ENCODE results near the gene WDR27.
A peak's percentile ranks its signal among the peaks of the same experiment; 100 is the strongest.

The WDR27 gene

DNA sequence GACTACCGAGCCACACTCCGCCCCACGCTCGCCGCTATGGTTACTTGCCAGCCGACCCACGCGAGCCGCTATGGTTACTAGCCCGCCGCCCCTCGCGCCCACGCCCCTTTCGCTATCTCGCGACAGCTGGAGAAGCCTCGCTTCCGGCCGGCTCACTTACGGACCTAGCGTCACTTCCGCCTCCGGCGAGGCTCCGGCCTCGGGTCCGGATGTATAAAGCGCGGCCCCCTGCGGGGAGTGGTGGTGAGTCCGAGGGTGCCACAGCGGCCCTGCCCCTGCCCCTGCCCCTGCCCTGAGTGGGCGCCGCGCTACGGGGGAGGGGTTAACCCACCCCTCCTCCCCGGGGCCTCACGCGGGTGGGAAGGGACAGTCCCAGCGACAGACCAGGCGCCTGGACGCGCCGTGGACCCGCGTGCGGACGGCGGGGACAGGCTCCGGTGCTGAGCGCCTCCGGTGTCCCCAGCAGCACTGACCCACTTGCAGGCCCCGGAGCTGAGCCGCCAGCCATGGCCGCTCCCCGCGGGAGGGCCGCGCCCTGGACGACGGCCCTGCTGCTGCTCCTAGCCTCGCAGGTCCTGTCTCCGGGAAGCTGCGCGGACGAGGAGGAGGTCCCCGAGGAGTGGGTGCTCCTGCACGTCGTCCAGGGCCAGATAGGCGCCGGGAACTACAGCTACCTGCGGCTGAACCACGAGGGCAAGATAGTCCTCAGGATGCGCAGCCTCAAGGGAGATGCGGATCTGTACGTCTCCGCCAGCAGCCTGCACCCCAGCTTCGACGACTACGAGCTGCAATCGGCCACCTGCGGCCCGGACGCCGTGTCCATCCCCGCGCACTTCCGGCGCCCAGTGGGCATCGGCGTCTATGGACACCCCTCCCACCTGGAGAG is at the start of gene WDR27, which contains the start of gene C6orf120:
Gene WDR27 (minus strand): TSS at position 76 of the 886 bp plus-strand sequence. CDS start 13,024 bp downstream, outside the sequence.
Gene C6orf120 (plus strand): TSS at position 173 of the 886 bp plus-strand sequence. CDS start 334 bp downstream, at position 507.
- peak; percentile 50 for FAIRE-seq

DNA sequence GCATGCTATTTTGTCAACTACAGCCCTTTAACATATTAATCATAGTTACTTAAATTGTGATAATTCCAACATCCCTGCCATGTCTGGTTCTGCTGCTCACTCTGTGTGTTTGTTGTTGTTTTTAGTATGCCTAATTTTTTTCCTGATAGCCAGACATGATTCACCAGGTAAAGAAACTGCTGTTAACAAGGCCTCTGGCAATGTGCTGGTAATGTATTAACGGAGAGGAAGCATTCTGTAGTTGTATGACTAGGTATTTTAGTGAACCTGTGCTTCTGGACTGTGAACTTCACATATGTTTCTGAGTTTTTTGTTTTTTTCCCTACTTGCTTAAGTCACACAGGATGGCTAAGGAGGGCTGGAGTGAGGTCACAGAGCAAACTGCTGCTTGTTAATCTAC is 44.7 kb upstream of the WDR27 start:
- no peak for FAIRE-seq

DNA sequence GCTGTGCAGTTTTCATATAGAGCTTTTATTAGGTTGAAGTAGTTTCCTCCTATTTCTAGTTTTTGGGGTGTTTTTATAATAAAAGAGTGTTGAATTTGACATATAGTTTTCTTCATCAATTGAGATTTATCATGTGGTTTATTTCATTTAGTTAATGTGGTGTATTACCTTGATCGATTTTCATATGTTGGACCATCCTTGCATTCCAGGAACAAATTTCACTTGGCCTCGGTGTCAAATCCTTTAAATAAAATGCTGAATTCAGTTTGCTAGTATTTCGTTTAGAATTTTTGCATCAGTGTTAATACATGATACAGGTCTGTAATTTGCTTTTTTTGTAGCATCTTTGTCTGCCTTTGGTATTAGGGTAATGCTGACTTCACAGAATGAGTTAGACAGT is 43.6 kb upstream of the WDR27 start:
- FAIRE-seq: no peak

DNA sequence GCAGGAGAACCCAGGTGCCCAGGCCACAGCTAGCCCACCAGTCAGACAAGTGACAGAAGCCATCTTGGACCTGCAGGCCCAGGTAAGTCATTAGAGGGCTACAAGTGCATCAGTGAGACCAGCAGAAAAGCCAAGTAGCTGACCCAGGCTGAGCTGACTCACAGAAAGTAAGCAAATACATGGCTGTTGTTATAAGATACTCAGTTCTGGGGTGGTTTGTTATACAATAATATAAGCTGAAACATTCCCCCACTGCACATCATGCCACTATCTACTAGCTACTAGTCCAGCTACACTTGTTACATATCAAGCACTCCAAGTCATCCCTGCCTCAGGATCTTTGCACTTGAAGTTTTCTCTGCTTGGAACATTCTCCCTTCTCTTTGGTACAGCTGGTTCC is 39.5 kb upstream of the WDR27 start:
- no peak for FAIRE-seq

DNA sequence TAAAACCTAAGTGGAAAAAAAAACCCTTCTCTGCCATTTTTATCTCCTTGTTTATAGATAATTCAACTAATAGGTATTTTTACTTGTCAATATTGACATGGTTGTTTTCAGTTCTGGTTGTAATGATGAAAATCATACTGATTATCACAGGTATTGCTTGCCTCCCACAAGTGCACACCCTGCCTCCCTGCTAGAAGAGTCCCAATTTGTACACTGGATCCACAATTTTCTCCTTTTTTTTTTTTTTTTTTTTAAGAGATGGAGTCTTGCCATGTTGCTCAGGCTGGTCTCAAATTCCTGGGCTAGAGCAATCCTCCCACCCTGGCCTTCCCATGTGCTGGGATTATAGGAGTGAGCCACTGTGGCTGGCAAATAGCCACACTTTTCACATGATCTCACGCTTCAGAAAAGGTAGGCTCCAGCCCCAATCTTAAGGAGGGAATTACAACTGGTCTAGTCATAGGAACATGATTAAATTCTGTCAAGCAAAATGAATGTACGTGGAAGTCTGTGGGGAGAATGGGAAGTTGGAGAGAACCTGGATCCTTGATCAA is 37.2 kb upstream of the WDR27 start:
- no peak for FAIRE-seq

DNA sequence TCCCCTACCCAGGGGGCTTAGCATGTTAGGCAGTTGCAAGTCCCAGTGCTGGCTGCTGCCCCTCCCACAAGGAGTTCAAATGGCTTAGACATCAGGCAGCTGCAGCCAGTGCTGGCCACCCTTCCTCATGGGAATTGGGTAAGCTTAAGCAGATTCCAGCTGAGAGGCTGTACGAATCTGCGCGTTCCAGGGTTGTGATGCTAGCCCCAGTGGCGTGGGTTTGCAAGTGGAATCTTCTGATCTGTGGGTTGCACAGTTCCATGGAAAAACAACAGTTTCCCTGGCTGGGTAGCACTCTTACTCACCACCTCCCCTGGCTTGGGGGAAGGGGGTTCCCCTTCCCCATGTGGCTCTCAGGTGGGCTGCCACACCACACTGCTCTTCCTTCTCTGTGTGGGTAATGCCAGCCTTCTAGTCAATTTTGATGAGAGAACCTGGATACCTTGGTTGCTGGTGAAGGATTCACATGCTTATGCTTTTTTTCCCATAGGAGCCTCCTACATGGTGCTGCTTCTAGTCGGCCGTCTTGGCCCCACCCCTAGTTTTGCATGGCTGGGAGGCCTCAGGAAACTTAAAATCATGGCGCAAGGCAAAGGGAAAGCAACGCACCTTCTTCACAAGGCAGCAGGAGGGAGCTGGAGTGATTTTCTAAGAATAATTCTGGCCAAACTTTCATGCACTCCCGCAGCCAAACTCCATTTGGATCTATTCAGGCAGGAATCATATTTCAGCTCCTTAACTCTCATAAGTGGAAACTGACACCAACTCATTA is 36.6 kb upstream of the WDR27 start:
- no peak for FAIRE-seq

DNA sequence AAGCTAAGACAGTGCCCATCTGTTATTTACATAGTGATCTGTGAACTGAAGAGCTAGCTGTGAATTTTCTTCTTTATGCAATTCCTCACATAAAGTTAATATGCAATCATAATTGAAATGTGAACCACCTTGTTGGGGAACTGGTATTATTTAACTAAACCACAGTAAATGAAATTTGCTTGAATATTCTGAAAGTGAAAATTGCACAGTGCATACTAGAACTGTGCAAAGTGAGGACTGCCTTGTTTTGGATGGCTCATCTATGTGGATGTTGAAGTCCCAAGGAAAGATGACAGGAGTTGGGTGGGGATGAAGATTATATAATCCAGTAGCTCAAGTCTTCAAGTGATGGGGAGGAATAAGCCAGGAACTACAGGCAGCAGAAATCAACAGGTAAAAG is 28.1 kb upstream of the WDR27 start:
- no peak for FAIRE-seq

DNA sequence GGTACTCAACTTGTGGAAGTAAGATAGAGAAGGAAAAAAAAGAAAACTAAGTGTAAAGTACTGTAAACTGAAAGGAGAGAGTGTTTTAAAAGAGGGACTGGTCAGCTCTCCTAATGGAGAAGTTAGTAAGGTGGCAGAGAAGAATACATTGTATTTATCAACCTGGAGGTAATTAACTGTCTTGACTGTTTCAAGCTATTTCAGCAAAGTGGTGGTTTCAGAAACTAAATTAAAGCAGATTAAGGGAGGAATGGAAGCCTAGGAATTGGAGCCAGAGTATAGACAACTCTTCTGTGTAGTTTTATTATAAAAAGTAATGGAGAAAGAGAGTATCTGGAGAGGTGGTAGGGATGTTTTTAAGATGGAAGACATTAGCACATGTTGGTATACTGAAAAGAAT is 25.1 kb upstream of the WDR27 start:
- no peak for FAIRE-seq

DNA sequence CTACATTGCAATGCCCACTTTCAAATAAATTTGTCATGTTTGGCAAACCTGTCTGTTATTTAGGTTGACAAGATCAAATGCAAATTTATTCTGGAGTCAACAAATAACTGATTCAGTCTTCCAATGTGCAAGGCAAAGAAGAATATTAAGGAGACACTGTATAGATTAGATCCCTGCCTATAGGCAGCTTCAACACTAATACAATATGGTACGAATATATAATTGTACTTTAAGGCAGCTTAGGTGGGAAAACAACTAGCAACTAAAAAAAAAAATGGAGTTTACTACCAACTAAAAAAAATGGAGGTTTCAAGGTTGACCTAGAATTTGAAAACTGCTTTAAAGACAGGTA is 24.2 kb upstream of the WDR27 start:
- no peak for FAIRE-seq

DNA sequence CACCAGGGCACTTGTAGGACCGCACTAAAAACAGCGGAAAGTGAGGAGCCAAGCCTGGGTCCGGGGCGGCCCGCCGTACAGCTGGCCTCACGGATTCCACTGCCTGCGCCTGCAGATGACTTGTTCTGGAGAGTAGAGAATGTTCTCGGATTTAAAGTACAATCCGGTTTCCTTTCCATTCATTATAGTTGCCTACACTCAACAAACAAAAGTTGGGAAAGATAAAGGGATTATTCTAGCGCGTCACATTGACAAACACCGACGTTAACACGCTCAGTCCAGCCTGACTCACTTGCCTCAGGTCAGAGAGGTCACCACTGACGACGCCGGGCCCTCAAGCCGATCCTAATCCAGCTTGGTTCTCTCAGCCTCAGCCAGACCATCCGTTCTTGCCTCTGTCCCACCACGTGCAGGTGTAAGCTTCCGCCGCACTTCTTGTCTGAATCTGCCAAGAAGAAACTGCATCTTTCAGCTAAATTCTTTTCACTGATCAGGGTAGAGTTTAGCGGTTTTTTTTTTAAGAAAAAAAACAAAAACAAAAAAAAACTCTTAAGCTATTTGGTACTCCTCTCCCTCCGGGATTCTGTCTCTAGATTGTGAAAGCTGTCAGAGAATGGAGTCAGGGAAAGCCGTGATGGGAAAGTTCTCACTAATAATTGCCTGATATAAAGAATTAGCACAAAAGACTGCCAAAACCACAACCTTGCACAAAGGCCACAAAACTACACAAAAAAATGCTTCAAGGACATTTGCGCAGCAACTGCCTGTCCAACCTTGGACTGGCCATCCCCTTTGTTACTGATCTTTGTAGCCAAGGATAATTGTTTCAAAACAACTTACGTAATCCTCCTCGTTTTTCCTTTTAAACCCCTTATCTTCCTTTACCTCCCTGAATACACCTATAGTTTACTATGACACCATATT is 23.6 kb upstream of the WDR27 start:
- FAIRE-seq: no peak

DNA sequence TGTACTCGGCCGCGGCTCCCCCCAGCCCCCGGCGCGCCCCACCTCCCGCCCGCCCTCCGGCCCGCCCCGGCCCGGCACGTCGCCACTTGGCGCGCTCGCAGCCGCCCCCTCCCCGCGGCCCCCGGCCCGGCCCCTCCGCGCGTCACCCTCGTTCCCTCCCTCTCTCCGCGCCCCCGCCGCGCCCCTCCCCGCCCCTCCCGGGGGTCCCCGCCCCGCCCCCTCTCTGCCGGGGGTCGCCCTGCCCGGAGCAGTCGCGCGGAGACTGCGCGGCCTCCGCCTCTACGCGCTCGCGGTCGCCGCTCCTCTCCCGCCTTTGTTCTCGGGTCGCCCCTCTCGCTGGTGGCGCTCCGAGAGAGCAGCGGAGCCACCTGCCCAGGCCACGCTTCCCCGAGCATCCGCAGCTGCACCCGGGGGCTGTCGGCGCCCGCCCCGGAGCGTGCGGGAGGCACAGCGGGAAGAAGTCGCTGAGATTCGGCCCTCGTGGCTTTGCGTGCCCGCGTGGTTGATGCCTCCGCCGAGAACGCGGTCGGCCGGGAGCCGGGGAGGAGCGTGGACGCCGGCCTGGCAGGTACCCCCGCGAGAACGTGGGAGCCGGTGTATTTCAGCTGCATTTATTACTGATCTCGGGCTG is 22.8 kb upstream of the WDR27 start, which contains the start of gene PHF10:
Gene PHF10 (minus strand): TSS at position 7 of the 631 bp plus-strand sequence. CDS start 569 bp downstream, outside the sequence.
- no peak for FAIRE-seq

DNA sequence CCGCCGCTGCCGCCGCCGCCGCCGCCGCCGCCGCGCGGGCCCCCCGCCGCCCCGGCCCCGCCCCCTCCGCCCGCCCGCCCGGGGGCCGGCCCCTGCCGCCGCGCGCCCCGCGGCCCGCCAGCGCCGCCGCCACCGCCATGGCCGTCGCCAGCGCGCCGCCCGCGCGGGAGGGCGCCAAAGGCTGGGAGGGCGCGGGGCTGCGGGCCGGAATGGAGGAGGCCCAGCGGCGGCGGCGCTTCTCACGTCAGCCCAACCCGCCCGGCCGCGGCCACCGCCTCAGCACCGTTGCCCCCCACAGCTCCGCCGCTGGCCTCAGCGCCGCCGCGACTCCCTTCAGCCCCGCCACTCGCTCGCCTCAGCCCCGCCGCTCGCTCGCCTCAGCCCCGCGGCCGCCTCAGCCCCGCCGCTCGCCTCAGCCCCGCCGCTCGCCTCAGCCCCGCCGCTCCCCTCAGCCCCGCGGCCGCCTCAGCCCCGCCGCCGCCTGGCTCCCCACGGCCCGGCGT is 22.2 kb upstream of the WDR27 start:
- no peak for FAIRE-seq

DNA sequence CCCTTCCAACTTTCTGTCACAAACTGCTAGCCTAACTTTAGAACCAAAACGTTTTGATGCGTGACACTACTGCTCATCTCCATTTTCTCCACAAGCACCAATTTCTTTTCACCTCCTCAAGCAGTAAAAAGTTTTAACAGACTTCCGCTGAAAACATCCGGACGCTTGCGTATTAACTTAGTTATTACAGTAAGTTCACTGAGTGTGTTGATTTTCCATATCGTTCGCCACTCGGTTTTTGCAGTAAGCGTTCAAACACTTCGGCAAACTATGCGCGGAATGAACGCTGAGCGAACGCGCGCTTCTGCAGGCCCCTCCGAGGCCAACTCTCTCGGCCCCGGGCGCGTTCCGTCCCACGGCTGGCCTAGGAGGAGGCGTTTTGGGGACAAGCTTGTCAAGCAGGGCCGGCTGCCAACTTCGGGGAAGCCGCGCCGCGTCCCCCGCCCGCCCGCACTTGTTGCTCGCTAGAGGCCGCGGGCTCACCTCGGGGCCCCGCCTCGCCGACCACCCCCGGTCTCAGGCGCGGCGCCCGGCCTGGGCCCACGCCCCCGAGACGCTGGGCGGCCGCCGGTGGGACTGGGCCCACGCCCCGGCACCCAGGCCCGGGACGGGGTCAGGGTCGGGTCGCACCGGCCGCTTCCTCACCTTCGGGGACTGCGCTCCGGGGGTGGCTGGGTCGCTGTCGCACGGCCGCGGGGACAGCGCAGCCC is 21.5 kb upstream of the WDR27 start:
- FAIRE-seq: no peak

DNA sequence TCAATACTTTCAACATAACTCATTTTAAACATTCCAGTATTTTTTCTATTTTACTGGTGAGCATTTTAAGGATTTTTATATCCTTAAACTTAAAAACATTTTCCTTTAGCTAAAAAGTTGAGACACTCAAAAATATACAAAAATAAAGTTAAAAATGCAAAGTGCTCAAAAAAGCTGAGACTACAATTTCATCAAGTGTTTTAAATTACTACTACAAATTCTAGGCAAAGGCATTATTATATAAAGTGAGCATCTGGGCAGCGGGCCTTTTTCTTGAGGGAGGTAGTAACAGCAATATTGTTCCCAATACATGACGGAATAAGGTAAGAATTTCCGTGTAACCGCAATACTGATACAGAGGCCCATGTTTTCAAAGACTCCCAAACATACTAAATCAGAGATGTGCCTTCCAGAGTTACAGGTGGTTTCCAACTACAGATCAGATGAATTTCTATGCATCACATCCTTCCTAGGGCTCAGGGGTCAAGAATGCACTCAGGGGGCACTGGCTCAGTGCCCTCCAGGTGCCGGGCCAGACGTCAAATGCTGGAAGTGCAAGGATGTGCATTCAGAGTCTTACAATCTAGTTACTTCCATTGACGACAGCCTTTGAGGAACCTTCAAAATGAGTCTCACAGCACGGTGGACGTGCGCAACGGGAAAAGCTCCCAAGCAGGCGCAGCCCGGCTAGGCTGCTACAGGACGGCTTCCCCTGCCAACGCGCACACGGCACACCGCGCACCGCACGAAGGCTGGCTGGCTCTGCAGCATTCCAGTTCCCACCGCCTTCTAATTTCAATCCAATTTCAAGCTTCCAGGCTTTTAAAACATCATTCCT is 20.8 kb upstream of the WDR27 start:
- peak; percentile 57 for FAIRE-seq

DNA sequence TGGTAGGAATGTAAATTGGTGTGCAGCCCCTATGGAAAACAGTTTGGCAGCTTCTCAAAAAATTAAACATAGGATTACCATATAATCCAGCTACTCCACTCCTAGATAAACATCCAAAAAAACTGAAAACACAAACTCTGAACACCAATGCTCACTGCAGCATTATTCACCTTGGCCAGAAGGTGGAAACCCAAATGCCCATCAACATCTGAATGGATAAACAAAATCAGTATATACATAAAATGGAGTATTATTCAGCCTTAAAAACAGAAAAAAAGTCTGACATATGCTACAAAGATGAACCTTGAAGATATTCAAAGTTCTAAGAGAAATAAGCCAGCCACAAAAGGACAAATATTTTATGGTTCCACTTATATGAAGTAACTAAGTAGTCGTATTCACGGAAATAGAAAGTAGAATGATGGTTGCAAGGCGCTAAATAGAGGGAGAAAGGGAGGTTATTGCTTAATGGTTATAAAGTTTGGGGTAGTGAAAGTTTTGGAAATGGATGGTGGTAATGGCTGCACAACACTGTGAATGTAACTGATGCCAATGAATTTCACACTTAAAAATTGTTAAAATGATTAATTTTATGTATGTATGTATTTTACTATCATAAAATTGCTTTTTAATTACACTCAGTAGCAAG is 18.5 kb upstream of the WDR27 start:
- no peak for FAIRE-seq

DNA sequence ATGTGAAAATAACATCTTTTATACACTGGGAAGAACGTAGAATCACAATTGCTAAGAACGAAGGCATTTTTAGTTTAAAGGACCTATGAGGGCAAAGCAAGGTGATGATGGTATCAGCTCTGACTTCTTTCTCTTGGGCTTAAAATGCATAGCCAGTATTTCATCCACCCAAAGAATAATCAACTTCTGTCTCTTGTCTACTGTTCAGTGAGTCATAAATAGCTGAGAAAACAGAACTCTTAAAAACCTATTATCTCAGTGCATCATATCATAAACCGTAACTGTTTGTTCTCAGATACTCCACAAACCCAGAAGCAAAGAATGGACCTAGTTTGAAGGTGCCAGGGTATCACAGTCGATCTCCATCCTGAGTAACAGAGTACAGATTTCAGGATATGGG is 17.3 kb upstream of the WDR27 start:
- no peak for FAIRE-seq

DNA sequence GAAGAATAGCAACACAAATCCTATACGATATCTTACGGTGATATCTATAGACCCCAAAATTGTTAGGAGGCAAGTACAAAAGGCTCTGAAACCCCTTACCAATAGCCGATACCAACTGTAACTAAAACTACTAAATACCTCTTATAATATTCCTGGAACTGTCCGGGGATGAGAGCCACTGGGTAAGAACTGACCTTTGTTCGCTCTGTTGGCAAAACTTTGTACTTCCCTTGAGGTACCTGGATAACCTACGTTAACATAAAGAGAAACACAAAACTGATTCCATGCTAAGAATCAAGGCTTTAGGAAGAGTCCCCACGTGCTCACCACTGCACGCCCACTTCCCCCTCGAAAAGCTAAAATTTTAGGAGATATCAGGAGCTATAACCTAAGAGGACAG is 12.8 kb upstream of the WDR27 start:
- no peak for FAIRE-seq

DNA sequence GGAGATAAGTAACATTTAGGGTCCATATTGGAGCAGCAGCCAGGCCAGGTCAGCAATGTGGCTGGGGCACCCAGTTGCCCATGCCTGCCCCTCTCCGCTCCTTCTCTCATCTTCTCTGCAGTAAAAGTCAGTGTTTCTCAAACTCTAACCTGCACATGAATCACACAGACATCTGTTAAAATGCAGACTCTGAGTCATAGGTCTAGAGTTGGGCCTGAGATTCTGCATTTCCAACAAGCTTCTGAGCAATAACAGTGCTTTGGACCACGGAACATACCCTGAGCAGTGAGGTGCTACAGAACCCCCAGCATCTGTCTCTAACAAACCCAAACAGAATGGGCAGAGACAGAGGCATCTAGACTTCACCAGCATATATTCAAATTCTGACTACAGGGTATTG is 12.3 kb upstream of the WDR27 start:
- FAIRE-seq: no peak

DNA sequence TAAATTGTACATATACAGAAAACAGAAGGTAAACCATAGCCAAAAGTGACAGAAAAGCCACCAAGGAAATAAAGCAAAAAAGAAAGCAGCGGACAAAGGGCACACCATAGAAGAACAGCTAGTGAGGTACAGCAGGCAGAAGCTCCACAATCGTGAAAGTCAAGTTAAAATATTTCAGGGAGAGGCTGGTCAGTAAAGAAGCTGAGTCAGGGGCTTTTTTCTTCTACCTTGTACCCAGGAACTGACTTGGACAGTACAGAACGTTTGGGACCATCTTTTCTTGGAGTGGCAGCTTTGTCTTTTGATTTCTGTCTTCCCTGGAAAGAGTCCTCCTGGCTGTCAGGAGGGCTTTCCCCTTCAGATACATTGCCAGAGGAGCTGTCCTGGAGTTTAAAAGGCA is 8.2 kb upstream of the WDR27 start:
- no peak for FAIRE-seq

DNA sequence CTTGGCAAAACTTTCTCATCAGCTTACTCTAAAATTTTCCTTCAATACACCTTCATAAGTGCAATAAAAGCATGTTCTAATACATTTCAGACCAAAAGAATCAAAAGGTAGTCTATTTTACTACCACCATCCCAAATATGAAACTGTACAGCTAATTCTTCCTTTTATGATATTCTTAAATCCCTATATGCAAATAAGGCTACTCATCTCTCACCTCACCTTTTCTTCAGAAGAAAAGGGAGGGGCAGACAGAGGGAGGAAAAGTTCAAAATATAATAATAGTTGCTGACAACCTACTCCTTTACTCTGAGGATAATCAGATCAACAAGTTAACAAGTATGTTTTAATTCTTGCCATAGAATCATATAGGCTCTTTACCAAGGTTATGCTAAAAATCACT is 7.5 kb upstream of the WDR27 start:
- FAIRE-seq: no peak
